A549 treated with RU486 at 1 μM for 4 hours (cell line): Measurements from ENCODE around the gene CTSA. TPM values are rescaled to one million over a fixed set of nuclear protein-coding genes. Genes with fewer than 3 reads are reported as not detected.

Experiments
- total RNA-seq: library from RNA; stranded (reverse); fragments of 200-300 nt; extraction: Qiagen RNA extraction; gene quantifications from 5 replicates; pipeline ENCODE4 v1.2.3, GENCODE V29; 2022; ENCODE audit warnings: low read depth

Gene CTSA
- 92.6 to 141 TPM (median 119 TPM) in 5 replicates for total RNA-seq

DNA sequence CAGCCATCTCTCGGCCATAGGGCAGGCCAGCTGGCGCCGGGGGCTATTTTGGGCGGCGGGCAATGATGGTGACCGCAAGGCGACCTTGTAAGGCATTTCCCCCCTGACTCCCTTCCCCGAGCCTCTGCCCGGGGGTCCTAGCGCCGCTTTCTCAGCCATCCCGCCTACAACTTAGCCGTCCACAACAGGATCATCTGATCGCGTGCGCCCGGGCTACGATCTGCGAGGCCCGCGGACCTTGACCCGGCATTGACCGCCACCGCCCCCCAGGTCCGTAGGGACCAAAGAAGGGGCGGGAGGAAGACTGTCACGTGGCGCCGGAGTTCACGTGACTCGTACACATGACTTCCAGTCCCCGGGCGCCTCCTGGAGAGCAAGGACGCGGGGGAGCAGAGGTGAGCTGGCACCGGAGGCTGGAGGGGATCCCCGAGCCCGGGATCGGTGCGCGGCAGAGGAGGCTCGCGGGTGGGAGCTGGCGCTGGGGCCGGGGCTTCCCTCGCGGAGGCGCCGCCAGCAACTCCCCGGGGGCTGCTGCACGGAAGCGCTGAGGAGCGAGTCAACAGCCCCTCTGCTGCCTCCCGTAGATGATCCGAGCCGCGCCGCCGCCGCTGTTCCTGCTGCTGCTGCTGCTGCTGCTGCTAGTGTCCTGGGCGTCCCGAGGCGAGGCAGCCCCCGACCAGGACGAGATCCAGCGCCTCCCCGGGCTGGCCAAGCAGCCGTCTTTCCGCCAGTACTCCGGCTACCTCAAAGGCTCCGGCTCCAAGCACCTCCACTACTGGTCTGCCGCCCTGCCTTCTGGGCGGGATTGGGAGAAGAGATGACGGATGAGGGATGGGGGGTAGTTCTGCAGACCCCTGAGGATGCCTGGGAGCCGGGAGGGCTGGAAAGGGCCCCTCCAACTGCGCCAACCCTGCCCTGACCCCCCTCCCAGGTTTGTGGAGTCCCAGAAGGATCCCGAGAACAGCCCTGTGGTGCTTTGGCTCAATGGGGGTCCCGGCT is at the start of gene CTSA, which contains the start of gene NEURL2:
Gene CTSA, plus strand, starts transcription at position 351 of the 999 bp plus-strand sequence. Its CDS starts 234 bp downstream, at position 585.
Gene NEURL2, minus strand, starts transcription at position 224 of the 999 bp plus-strand sequence. Its CDS starts 217 bp downstream, at position 7.

DNA sequence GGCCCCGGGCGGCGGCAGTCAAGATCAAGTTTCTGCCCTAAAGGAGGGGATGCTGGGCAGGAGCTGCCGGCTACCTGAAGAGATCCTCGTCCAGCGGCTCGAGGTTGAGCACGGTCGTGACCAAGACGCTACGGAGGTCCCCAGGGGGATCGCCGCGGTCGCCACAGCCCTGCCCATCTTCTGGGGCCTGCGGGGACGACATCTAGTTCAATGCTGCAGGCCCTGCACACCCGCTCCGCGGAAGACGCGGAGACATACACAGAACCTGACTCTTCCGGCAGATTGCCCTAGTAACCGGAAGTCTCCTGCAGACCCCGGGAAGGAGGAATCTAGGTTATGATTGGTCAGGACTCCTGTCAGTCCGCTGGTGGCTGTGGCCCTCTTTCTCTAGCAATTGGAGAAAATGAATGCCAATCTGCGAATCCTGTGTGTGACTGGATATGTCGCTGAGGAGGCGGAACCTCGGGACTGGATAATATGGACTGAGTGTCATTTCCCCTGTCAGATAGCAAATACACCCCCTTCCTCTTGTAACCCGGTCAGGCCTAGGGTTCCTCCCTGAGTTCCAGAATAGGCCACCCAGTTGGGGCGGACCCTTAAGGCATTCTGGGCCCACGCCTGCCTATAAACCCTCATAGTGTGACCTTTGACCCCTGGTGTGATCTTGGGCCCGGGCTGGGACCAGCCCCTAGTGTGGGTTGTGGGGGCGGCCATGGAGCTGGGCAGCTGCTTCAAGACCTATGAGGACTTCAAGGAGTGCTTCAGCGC is 33.8 kb upstream of the CTSA start, which contains the start of the genes ACOT8 and ZSWIM3:
Gene ACOT8, minus strand, starts transcription at position 279 of the 768 bp plus-strand sequence. Its CDS starts 77 bp downstream, at position 202.
Gene ZSWIM3, plus strand, starts transcription at position 501 of the 768 bp plus-strand sequence. Its CDS starts 212 bp downstream, at position 713.

DNA sequence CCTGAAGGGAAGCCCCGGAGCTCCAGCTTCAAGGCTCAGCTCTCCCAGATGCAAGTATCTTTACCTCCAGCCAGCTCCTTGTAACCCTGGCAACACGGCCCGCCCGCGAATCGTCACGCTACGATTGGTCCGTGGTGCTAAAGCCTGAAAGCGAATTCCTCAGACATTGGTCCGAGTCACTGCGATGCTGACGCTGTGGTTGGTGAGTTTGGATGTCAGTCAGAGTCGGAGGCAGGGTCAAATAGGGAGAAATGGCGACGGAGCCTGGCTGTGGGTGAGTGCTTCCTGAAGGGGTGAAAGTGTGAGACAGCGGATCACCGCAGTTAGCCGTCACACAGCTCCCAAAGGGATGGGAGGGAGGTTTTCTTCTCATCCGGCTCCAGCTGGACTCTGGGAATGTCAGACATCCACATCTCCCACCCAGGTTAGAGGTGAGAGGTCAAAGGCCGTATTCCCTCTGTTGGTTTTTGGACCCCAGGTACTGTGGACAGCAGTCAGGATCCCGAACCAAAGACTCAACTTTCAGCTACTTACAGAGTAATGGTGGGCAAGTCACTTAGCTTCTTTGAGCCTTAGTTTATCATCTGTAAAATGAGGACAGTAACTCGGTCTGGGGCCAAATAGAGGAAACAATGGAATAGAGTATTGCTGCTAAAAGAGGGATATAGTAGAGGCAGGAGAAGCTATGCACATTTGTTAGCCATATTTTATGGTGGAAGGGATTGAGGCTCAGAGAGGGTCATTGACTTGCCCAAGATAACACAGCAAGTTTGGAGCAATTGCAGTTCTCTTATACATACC is 9.9 kb upstream of the CTSA start, which contains the start of gene ZSWIM1:
Gene ZSWIM1, plus strand, starts transcription at position 240 of the 801 bp plus-strand sequence. CDS start 1,366 bp downstream, outside the sequence.

DNA sequence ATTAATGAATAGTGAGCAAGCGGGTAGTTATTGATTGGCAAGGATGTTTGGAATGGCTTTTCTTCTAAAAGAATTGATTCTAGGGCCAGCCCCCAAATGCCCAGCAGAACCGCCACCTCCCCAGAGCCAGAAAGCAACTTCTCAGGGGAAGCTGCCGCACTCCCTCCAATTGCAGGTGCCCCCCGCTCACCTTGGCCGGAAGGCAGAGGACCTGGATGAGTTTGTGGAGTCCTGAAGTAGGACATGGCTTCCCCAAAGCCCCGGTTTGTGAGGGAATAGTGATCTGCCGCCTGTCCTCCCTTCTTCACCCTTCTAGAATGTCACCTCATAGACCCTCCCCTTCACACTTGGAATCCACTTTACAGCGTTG is 3.8 kb upstream of the CTSA start, which contains the start of gene SPATA25:
Gene SPATA25, minus strand, starts transcription at position 277 of the 370 bp plus-strand sequence. Its CDS starts 32 bp downstream, at position 245.

DNA sequence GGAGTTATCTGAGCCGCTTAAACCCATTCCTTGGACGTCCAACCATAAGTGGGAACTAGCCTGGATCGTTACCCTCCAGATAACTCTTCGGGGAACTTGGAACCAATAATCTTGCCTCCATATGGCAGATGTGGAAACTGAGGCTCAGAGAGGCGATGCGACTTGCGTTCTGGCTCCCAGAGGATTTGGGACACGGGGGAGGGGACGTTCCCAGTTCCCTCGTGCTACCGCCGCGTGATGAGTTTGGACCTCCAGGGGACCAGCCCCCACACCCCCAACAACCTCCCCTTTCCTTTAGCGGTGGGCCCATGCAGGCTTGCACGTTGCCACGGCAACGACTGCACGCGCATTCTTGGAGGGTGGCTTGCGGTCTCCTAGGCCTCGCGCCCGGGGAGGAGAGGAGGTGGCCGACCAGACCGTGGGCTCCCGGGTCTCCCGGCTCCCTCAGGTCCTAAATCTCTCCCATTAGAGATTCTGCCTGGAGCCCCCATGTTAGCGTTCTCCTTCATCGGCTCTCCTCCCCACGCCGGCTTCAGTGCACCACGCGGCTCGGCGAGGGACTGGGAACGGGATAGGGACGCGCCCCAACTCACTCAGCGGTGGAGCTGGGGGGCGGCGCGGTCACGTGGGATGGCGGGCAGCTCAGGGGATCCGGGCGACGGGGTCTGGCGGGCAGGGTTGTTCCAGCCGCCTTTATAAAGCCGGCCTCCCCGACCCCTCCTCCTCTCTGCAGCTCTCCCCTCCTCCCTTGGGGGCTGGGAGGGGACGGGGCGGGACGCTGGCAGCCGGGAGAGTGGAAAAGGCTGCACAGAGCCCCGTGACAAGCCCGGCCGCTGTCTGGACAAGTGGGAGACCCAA is 20.6 kb downstream of the CTSA start, which contains the start of gene PLTP:
Gene PLTP, minus strand, starts transcription at position 670 of the 858 bp plus-strand sequence. CDS start 703 bp downstream, outside the sequence.

DNA sequence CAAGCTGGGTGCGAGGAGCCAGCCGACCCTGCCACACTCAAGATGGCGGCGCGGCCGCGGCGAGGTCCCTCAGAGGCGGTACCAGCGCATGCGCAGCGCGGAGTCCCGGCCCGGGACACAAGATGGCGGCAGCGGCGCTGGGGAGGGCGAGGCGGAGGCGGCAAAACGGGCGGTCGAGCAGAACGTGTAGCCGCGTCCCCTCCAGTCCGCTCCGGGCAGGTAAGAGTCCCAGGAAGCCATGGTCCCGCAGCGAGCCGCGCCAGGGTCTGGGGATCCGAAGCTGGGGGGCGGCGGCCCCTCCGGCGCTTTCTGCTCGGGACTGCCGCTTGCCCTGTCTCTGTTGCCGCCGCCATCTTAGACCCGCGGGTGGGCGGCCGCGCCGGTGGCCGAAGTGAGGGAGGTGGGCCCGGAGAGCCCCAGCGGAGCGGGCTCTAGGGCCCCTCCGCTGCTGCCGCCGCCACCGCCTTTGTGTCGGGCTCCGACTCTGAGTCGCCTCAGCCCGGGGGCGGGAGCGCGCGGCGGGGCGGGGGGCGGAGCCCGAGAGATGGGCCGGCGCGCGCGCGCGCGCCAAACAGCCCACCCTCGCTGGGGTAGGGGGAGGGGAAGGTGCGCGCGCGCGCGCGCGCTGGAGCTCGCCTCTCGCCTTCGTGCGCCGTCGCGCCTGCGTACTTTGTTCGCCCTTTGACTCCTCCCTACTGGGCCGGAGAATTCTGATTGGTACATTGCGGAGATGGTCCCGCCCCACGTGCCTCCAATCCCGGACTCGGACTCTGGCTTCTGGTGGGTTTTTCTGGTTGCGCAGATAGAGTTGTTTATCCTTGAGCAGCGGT is 43.7 kb downstream of the CTSA start, which contains the start of gene PCIF1:
Gene PCIF1, plus strand, starts transcription at position 98 of the 830 bp plus-strand sequence. CDS start 4,317 bp downstream, outside the sequence.

Other genes with a start within 250 kb of the CTSA start
- not detected in 5 replicates for gene WFDC11, start 221.1 kb upstream of the CTSA start, total RNA-seq
- not detected in 5 replicates for gene WFDC13, start 189.3 kb upstream of the CTSA start, total RNA-seq
- not detected in 5 replicates for gene WFDC10B, start 186.3 kb upstream of the CTSA start, total RNA-seq
- gene SPINT4, start 169.0 kb upstream of the CTSA start, total RNA-seq, result not detected in 5 replicates
- gene WFDC3, start 99.5 kb upstream of the CTSA start, total RNA-seq, result 0.28 TPM in 1 of 5 replicates, not detected in the others
- 32.5 to 40.1 TPM (median 37.4 TPM) in 5 replicates for gene DNTTIP1, start 99.4 kb upstream of the CTSA start, total RNA-seq
- gene UBE2C, start 78.7 kb upstream of the CTSA start, total RNA-seq, result 226 to 288 TPM (median 250 TPM) in 5 replicates
- 0.22 to 0.48 TPM (median 0.31 TPM) in 3 of 5 replicates, not detected in the others for gene TNNC2, start 64.0 kb upstream of the CTSA start, total RNA-seq
- gene SNX21, start 57.5 kb upstream of the CTSA start, total RNA-seq, result 9.4 to 12.4 TPM (median 10.7 TPM) in 5 replicates
- 15.4 to 20.0 TPM (median 17.7 TPM) in 5 replicates for gene ACOT8, start 33.9 kb upstream of the CTSA start, total RNA-seq
- gene ZSWIM3, start 33.7 kb upstream of the CTSA start, total RNA-seq, result 1.4 to 1.6 TPM (median 1.6 TPM) in 5 replicates
- gene ZSWIM1, start 10.1 kb upstream of the CTSA start, total RNA-seq, result 6.1 to 7.0 TPM (median 6.6 TPM) in 5 replicates
- 0.23 to 0.87 TPM (median 0.66 TPM) in 5 replicates for gene SPATA25, start 3.7 kb upstream of the CTSA start, total RNA-seq
- gene NEURL2, start 127 bp upstream of the CTSA start, total RNA-seq, result 0.88 to 1.5 TPM (median 1.4 TPM) in 5 replicates
- gene PLTP, start 20.8 kb downstream of the CTSA start, total RNA-seq, result 1.3 to 2.3 TPM (median 2.0 TPM) in 5 replicates
- 27.7 to 35.6 TPM (median 32.2 TPM) in 5 replicates for gene PCIF1, start 43.3 kb downstream of the CTSA start, total RNA-seq
- 6.6 to 10.0 TPM (median 9.5 TPM) in 5 replicates for gene ZNF335, start 80.9 kb downstream of the CTSA start, total RNA-seq
- 0.43 to 1.1 TPM (median 0.50 TPM) in 5 replicates for gene MMP9, start 117.6 kb downstream of the CTSA start, total RNA-seq
- gene SLC12A5, start 137.9 kb downstream of the CTSA start, total RNA-seq, result 12.4 to 17.2 TPM (median 15.6 TPM) in 5 replicates
- 20.4 to 25.6 TPM (median 22.5 TPM) in 5 replicates for gene NCOA5, start 198.6 kb downstream of the CTSA start, total RNA-seq
- gene CD40, start 227.0 kb downstream of the CTSA start, total RNA-seq, result 3.4 to 5.4 TPM (median 4.3 TPM) in 5 replicates